Measurements from ENCODE around the gene BTNL9. TPM values are rescaled to one million over a fixed set of nuclear protein-coding genes. Genes with fewer than 3 reads are reported as not detected.

Gene BTNL9
- polyA plus RNA-seq, 1 donor (not counting 4 experiments of a cell fraction or from before 2014, with no cell fraction given): 0.07 TPM

- Histone ChIP-seq H3K4me2 (ENCODE audit: control insufficient read depth, extremely low read depth, insufficient read depth, low read depth, low read length) (no peak overlapping the region), H4K20me1 (ENCODE audit: control insufficient read depth, extremely low read depth, insufficient read depth, low read length) (no peaks in the 10 kb centered on the region), H3K4me1 (ENCODE audit: control insufficient read depth, extremely low read depth, insufficient read depth, low read length) (no peaks in the 10 kb centered on the region), H3K9me3 (ENCODE audit: control insufficient read depth, low read depth, low read length) (no peaks in the 10 kb centered on the region), H3K9ac (ENCODE audit: control insufficient read depth, extremely low read depth, insufficient read depth, low read length) (no peak overlapping the region), H3K79me2 (ENCODE audit: control insufficient read depth, insufficient read depth, low read length) (no peaks in the 10 kb centered on the region), H3K27ac (ENCODE audit: control insufficient read depth, insufficient read depth, low read length) (no peak overlapping the region), H3K9me1 (ENCODE audit: control insufficient read depth, extremely low read depth, insufficient read depth, low read length) (no peaks in the 10 kb centered on the region), H3K36me3 (ENCODE audit: control insufficient read depth in 2 of 2, extremely low read depth in 1 of 2, insufficient read depth in 2 of 2, low read length in 2 of 2) (no peaks in the 10 kb centered on the region), H3K27me3 (ENCODE audit: control insufficient read depth, extremely low read depth, insufficient read depth, low read length) (peaks cover 11% of the 10 kb centered on the region), H3K4me3 (ENCODE audit: control insufficient read depth in 2 of 3, extremely low read depth in 1 of 3, insufficient read depth in 2 of 3, low read depth in 1 of 3, low read length in 3 of 3) (no peak overlapping the region), H2AFZ (ENCODE audit: control insufficient read depth, low read length) (no peak overlapping the region)
- FAIRE-seq (no peak), DNase-seq (ENCODE audit: low read depth, low spot score) (no peak)
- TF ChIP-seq CTCF (optimal IDR thresholded peaks at IDR 0.05 in 1 of 3, IDR thresholded peaks at IDR 0.05 in 1 of 3, conservative IDR thresholded peaks at IDR 0.05 in 1 of 3; ENCODE audit: extremely low read depth in 1 of 3, insufficient read depth in 2 of 3, low read length in 3 of 3): no peak
- no peak for TF ChIP-seq EZH2 (IDR thresholded peaks at IDR 0.05; ENCODE audit: low read length)
- dilution Hi-C loops (cut with MboI; ENCODE audit: extremely low pct_ligation_motif_present, low sequenced_read_pairs): no loop called here
Measured at GRCh38 chr5:181039471-181039870, 595 bp upstream of the BTNL9 start.

- Histone ChIP-seq H3K4me3 (ENCODE audit: control insufficient read depth in 2 of 3, extremely low read depth in 1 of 3, insufficient read depth in 2 of 3, low read depth in 1 of 3, low read length in 3 of 3) (no peak overlapping the region), H3K79me2 (ENCODE audit: control insufficient read depth, insufficient read depth, low read length) (no peaks in the 10 kb centered on the region), H3K4me1 (ENCODE audit: control insufficient read depth, extremely low read depth, insufficient read depth, low read length) (no peaks in the 10 kb centered on the region), H3K9me1 (ENCODE audit: control insufficient read depth, extremely low read depth, insufficient read depth, low read length) (no peaks in the 10 kb centered on the region), H3K36me3 (ENCODE audit: control insufficient read depth in 2 of 2, extremely low read depth in 1 of 2, insufficient read depth in 2 of 2, low read length in 2 of 2) (no peaks in the 10 kb centered on the region), H3K4me2 (ENCODE audit: control insufficient read depth, extremely low read depth, insufficient read depth, low read depth, low read length) (no peak overlapping the region), H3K9ac (ENCODE audit: control insufficient read depth, extremely low read depth, insufficient read depth, low read length) (no peak overlapping the region), H3K27me3 (ENCODE audit: control insufficient read depth, extremely low read depth, insufficient read depth, low read length) (peaks cover 11% of the 10 kb centered on the region), H4K20me1 (ENCODE audit: control insufficient read depth, extremely low read depth, insufficient read depth, low read length) (no peaks in the 10 kb centered on the region), H3K9me3 (ENCODE audit: control insufficient read depth, low read depth, low read length) (no peaks in the 10 kb centered on the region), H2AFZ (ENCODE audit: control insufficient read depth, low read length) (no peak overlapping the region), H3K27ac (ENCODE audit: control insufficient read depth, insufficient read depth, low read length) (no peak overlapping the region)
- no peak for DNase-seq (ENCODE audit: low read depth, low spot score)
- TF ChIP-seq CTCF (optimal IDR thresholded peaks at IDR 0.05 in 1 of 3, IDR thresholded peaks at IDR 0.05 in 1 of 3, conservative IDR thresholded peaks at IDR 0.05 in 1 of 3; ENCODE audit: extremely low read depth in 1 of 3, insufficient read depth in 2 of 3, low read length in 3 of 3): no peak
- no peak for TF ChIP-seq EZH2 (IDR thresholded peaks at IDR 0.05; ENCODE audit: low read length)
- dilution Hi-C loops (cut with MboI; ENCODE audit: extremely low pct_ligation_motif_present, low sequenced_read_pairs): no loop called here
- no peak for FAIRE-seq
Measured at GRCh38 chr5:181040631-181040945, 522 bp downstream of the BTNL9 start.
